AG09319 (cell line): ENCODE results near the gene CRY1.
A peak's percentile ranks its signal among the peaks of the same experiment; 100 is the strongest.
"Not testable (repeated sequence)": the region's sequence is repeated elsewhere in the genome, so short reads cannot be mapped to it uniquely, and the experiment has no call there.

ENCODE experiments used
- DNase-seq: peaks from one replicate; pipeline ENCODE4 v3.0.0-alpha.2; 2010; ENCODE audit warnings: low read depth; ENCODE audit errors: extremely low read depth
- TF ChIP-seq, protein P1 (sequence below): IDR thresholded peaks from 2 replicates; pipeline ENCODE4 v1.5.1; 2011; ENCODE audit warnings: low read depth, mild to moderate bottlenecking, inconsistent platforms, low read length, moderate library complexity

CRY1 gene

DNA sequence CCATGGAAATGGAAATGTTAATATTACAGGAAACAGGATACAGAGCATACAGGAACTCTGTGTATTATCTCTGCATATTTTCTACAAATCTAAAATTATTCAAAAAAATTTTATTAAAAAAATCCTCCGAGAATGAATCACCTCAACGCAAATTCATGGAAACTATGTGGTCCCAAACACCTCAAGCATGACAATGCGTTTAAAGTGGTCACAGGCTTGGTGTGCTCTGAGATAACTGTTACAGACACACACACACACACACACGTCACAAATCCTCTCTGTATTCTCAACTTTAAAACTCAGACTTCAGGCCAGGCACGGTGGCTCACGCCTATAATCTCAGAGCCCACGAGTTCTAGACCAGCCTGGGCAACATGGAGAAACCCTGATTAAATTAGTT lies 61.1 kb downstream of the CRY1 start:
- DNase-seq: no peak
- TF ChIP-seq, protein P1, sequence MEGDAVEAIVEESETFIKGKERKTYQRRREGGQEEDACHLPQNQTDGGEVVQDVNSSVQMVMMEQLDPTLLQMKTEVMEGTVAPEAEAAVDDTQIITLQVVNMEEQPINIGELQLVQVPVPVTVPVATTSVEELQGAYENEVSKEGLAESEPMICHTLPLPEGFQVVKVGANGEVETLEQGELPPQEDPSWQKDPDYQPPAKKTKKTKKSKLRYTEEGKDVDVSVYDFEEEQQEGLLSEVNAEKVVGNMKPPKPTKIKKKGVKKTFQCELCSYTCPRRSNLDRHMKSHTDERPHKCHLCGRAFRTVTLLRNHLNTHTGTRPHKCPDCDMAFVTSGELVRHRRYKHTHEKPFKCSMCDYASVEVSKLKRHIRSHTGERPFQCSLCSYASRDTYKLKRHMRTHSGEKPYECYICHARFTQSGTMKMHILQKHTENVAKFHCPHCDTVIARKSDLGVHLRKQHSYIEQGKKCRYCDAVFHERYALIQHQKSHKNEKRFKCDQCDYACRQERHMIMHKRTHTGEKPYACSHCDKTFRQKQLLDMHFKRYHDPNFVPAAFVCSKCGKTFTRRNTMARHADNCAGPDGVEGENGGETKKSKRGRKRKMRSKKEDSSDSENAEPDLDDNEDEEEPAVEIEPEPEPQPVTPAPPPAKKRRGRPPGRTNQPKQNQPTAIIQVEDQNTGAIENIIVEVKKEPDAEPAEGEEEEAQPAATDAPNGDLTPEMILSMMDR: no peak

- no peak for DNase-seq
- TF ChIP-seq, protein P1: no peak
Measured at GRCh38 chr12:107031061-107031460, 62.3 kb downstream of the CRY1 start.

DNA sequence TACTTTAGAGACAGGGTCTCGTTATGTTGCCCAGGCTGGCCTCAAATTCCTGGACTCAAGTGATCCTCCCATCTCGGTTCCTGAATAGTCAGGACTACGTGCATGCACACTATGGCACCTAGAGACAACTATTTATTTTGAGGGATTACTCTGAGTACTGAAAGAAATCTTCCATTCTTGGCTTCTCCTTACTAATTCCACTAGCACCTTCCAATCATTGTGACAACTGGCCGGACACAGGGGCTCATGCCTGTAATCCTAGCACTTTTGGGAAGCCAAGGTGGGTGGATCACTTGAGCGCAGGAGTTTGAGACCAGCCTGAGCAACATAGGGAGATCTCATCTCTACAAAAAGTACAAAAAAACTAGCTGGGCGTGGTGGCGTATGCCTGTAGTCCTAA lies 64.3 kb downstream of the CRY1 start:
- TF ChIP-seq, protein P1: no peak
- no peak for DNase-seq

GRCh38 chr12:107027636-107028053 lies 65.7 kb downstream of the CRY1 start:
- TF ChIP-seq, protein P1: no peak
- DNase-seq: peak; percentile 73

DNA sequence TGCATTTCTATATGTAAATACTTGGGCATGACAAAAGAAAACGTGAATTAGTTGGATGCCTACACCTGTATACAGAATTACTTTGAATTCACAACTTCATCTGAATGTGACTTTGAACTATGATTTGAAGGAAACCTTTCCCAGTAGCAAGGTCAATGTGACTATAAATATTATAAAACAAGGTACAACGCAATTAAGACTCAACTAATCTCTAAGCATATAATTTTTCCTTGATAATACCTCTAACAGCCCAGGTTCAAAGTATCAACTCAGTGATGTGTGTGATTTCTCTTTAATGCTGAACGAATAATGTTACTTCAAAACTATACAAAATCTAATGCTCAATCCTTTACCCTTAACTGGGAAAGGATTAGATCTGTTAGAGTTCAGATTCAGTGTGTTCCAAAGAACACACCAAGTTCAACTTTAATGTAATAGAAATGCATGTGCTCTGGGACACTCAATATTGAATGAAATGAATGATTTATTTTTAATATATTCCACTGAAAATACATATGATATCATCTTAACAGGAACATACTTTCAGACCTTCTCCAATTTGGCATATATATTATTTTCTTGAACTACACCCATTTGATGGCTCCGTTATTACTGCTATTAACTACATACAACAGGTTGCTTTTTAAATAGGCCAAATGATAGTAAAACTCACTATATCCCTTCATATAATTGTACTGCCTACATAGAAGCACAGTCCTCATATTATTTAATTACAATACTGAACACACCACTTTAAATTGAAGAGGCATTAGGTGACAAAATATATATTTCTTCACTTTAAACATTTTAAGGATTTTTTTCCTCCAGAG lies 66.3 kb downstream of the CRY1 start:
- TF ChIP-seq, protein P1: no peak
- no peak for DNase-seq

DNA sequence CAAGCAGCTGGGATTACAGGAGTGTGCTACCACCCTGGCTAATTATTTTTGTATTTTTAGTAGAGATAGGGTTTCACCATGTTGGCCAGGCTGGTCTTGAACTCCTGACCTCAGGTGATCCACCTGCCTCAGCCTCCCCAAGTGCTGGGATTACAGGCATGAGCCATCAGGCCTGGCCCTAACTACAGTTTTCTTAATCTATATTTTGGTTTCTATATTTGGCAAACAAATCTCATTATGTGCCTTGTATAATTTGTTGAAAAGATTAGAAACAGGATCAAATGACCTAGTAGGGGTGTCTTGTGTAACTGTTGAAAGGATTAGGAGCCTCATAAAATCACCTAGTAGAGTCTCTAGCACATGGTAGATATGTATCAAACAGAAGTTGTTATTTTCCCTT lies 67.0 kb downstream of the CRY1 start:
- not testable (repeated sequence) for DNase-seq

GRCh38 chr12:107025671-107026070 lies 67.7 kb downstream of the CRY1 start:
- DNase-seq: no peak

More at GRCh38 chr12:107025671-107026070, 67.7 kb downstream of the CRY1 start:
- TF ChIP-seq, protein P1: no peak
